A673 (cell line): ENCODE measurements around the gene CDKN2B-AS1.

Experiments
- EZH2 ChIP-seq: fragments of 200-600 bp; sonication (generic); IDR thresholded peaks from 2 replicates; pipeline ENCODE4 v1.6.1; 2017; ENCODE audit warnings: borderline replicate concordance, low read depth, mild to moderate bottlenecking, mixed read lengths, antibody characterized with exemption, low read length; ENCODE audit not compliant: poor library complexity, severe bottlenecking
- TF ChIP-seq, protein P1 (sequence below): fragments of 300-800, 200-600 bp; sonication (generic); conservative IDR thresholded peaks from 2 replicates; pipeline ENCODE4 v1.5.1; 2017; ENCODE audit warnings: low read depth, mild to moderate bottlenecking, antibody characterized with exemption, low read length, moderate library complexity, mixed read lengths

DNA sequence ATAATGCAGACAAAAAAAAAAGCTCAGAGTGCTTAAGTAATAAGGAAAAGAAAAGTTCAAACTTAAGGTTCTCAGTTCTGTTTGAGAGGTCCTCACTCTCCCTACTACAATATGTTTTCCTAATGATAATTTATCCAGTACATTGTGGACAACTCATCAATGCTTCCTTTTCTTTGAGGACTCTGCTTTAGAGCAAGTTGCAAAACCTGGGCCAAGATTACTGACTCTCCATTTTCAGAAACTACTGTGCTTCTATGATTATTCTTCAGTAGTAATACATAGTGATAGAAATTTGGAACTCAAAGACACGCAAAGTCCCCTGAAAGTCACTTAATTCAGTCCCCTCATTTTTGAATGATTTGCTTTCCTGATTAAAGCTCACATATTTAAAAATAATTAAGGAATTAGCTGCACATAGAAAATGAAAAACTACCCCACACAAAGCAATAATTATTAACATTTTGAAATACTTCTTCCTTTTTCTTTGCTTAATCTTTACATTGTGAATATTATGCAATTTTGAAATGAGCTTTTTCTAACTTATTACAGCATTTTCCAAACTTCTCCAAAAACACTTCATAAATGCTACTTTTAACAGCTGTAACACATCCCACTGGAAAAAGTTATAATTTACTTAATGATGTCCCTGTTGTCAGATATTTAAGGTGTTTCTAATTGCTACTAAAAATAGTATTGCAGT lies 11.6 kb upstream of the CDKN2B-AS1 start:
- TF ChIP-seq, protein P1, sequence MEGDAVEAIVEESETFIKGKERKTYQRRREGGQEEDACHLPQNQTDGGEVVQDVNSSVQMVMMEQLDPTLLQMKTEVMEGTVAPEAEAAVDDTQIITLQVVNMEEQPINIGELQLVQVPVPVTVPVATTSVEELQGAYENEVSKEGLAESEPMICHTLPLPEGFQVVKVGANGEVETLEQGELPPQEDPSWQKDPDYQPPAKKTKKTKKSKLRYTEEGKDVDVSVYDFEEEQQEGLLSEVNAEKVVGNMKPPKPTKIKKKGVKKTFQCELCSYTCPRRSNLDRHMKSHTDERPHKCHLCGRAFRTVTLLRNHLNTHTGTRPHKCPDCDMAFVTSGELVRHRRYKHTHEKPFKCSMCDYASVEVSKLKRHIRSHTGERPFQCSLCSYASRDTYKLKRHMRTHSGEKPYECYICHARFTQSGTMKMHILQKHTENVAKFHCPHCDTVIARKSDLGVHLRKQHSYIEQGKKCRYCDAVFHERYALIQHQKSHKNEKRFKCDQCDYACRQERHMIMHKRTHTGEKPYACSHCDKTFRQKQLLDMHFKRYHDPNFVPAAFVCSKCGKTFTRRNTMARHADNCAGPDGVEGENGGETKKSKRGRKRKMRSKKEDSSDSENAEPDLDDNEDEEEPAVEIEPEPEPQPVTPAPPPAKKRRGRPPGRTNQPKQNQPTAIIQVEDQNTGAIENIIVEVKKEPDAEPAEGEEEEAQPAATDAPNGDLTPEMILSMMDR, result no peak
- no peak for TF ChIP-seq EZH2
